Stomach (tissue), 4 donors: ENCODE measurements around the gene DENND1C.

ENCODE experiments used
- CTCF ChIP-seq, 7 experiments: fragments of 450-650 bp in 4 of 7; fragments of 200-600 bp in 3 of 7; sonication (generic) in 3 of 7; IDR thresholded peaks; one replicate each; pipeline ENCODE4 v1.5.1; 2016 to 2019; ENCODE audit warnings: antibody characterized with exemption in 7 of 7, control low read depth in 2 of 7, mild to moderate bottlenecking in 1 of 7
- POLR2A ChIP-seq, 4 donors: fragments of 450-650 bp; IDR thresholded peaks; one replicate each; pipeline ENCODE4 v1.6.1; 2016; ENCODE audit warnings: antibody characterized with exemption in 4 of 4, control low read depth in 2 of 4, mild to moderate bottlenecking in 1 of 4, moderate library complexity in 1 of 4
- POLR2AphosphoS5 ChIP-seq, 3 donors: sonication (generic); formaldehyde crosslinking; IDR thresholded peaks; one replicate each; pipeline ENCODE4 v1.6.1; 2016; ENCODE audit warnings: antibody characterized with exemption in 3 of 3

GRCh38 chr19:6524311-6524710, 42.7 kb upstream of the DENND1C start:
- TF ChIP-seq CTCF (IDR thresholded peaks at IDR 0.05), result no peak
- no peak for TF ChIP-seq POLR2A (IDR thresholded peaks at IDR 0.05)
- no peak for TF ChIP-seq POLR2AphosphoS5 (IDR thresholded peaks at IDR 0.05)
